ENCODE results near the gene CARMIL1. TPM values are rescaled to one million over a fixed set of nuclear protein-coding genes. Genes with fewer than 3 reads are reported as not detected.
A peak's percentile ranks its signal among the peaks of the same experiment; 100 is the strongest.

Gene CARMIL1
- total RNA-seq, 2 donors from 2014 or later, result 3.8 to 7.6 TPM

GRCh38 chr6:25346064-25346463 is 66.9 kb downstream of the CARMIL1 start:
- Mint-ChIP-seq H3K4me1 (no peaks in the 10 kb centered on the region), H3K36me3 (ENCODE audit: low read depth) (no peaks in the 10 kb centered on the region), H3K27ac (no peak overlapping the region), H3K27me3 (no peaks in the 10 kb centered on the region), H3K9me3 (no peaks in the 10 kb centered on the region), H3K4me3 (no peak overlapping the region)
- no peak for ATAC-seq (replicated peaks)

DNA sequence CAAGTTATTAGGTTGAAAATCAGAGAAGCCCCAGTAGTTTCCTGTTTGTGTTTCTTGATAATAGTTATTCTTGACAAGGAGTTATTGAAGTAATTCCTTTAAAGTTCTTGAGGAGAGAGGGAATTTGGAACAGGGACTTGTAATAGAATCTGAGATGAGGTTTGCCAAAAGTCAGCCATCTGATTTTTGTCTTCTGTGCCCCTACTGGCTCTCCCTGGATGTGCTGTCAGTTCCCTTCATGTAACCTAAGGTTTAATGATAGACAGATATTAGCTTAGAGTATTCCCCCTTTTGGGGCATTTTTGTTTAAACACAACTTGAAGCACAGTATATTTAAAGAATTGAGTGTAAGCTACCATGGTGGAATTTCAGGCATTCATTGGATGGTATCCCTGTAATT is 71.4 kb downstream of the CARMIL1 start:
- Mint-ChIP-seq H3K27ac (no peak overlapping the region), H3K4me3 (no peak overlapping the region), H3K27me3 (no peaks in the 10 kb centered on the region), H3K9me3 (no peaks in the 10 kb centered on the region), H3K36me3 (ENCODE audit: low read depth) (no peaks in the 10 kb centered on the region), H3K4me1 (no peaks in the 10 kb centered on the region)
- ATAC-seq (replicated peaks), result no peak

- H3K27ac Mint-ChIP-seq, result no peak overlapping the region
- no peak overlapping the region for H3K4me3 Mint-ChIP-seq
- no peaks in the 10 kb centered on the region for H3K27me3 Mint-ChIP-seq
- ATAC-seq (replicated peaks), result no peak
- no peaks in the 10 kb centered on the region for H3K36me3 Mint-ChIP-seq (ENCODE audit: low read depth)
- no peaks in the 10 kb centered on the region for H3K4me1 Mint-ChIP-seq
- no peaks in the 10 kb centered on the region for H3K9me3 Mint-ChIP-seq
These were observed 72.3 kb downstream of the CARMIL1 start for GRCh38 chr6:25351485-25351884.

GRCh38 chr6:25352285-25352684 is 73.1 kb downstream of the CARMIL1 start:
- Mint-ChIP-seq H3K36me3 (ENCODE audit: low read depth) (no peaks in the 10 kb centered on the region), H3K27me3 (no peaks in the 10 kb centered on the region), H3K4me1 (no peaks in the 10 kb centered on the region), H3K4me3 (no peak overlapping the region), H3K9me3 (no peaks in the 10 kb centered on the region), H3K27ac (no peak overlapping the region)
- no peak for ATAC-seq (replicated peaks)

DNA sequence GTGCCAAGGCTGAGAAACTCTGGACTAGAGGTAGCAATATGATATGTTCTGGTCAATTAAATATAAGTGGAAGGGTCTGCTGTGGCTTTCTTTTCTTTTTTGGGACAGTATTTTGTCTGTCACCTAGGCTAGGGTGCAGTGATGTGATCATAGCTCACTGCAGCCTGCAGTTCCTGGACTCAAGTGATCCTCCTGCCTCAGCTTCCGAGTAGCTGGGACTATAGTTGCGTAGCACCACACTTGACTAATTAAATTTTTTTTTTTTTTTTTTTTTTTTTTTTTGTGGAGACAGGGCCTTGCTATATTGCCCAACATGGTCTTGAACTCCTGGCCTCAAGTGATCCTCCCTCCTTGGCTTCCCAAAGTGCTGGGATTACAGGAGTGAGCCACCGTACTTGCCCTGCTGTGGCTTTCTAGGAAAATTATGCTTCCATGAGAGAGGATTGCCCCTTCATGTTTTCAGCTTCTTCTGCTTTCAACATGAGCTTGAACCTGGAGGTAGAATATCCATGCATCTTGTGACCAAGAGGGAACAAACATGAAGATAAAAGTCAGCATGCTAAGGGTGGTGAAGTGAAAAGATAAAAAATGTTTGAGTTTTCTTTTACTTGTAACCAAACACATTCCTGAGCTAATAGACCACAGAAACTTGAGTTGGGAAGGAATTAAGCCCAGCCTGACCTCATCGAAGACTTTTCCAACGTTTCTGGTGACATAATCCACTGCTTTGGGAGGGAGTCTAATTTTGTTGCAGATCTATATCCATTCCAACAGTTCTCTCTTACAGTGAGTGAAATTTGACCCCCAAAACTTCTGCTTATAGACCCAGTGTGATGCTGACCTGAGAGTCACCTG is 75.1 kb downstream of the CARMIL1 start:
- no peak for ATAC-seq (replicated peaks)
- H3K9me3 Mint-ChIP-seq, result no peaks in the 10 kb centered on the region
- no peaks in the 10 kb centered on the region for H3K27me3 Mint-ChIP-seq
- peaks cover 3% of the 10 kb centered on the region for H3K4me1 Mint-ChIP-seq
- H3K27ac Mint-ChIP-seq, result no peak overlapping the region
- no peaks in the 10 kb centered on the region for H3K36me3 Mint-ChIP-seq (ENCODE audit: low read depth)
- no peak overlapping the region for H3K4me3 Mint-ChIP-seq

- no peak for ATAC-seq (replicated peaks)
- Mint-ChIP-seq H3K4me1 (peaks cover 5% of the 10 kb centered on the region), H3K27ac (no peak overlapping the region), H3K4me3 (no peak overlapping the region), H3K9me3 (no peaks in the 10 kb centered on the region), H3K27me3 (no peaks in the 10 kb centered on the region), H3K36me3 (ENCODE audit: low read depth) (no peaks in the 10 kb centered on the region)
These were observed 80.2 kb downstream of the CARMIL1 start for GRCh38 chr6:25359191-25359861.

DNA sequence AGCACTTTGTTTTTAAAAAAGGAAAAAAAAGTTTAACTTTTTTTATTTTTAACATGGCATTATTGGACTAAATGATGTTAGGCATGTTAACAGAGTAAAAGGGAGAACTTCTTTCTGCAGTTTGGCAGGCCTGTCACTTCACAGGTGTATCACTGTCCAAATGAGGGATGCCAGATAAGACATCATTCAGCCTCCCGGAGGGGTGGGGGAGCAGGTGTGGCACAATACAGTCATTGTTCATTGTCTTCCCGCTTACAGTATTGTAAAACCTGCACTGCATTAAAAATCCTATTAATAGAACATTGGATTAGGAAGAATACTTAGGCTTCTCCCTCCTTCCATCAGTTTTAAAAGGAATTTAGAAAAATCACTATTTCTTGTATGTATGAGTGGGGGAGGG is 80.7 kb downstream of the CARMIL1 start:
- H3K36me3 Mint-ChIP-seq (ENCODE audit: low read depth), result no peaks in the 10 kb centered on the region
- H3K4me1 Mint-ChIP-seq, result peaks cover 5% of the 10 kb centered on the region
- H3K27ac Mint-ChIP-seq, result no peak overlapping the region
- no peaks in the 10 kb centered on the region for H3K27me3 Mint-ChIP-seq
- ATAC-seq (replicated peaks), result no peak
- H3K4me3 Mint-ChIP-seq, result no peak overlapping the region
- no peaks in the 10 kb centered on the region for H3K9me3 Mint-ChIP-seq

- Mint-ChIP-seq H3K4me1 (peaks cover 5% of the 10 kb centered on the region), H3K27ac (no peak overlapping the region), H3K9me3 (no peaks in the 10 kb centered on the region), H3K4me3 (no peak overlapping the region), H3K36me3 (ENCODE audit: low read depth) (no peaks in the 10 kb centered on the region), H3K27me3 (no peaks in the 10 kb centered on the region)
- no peak for ATAC-seq (replicated peaks)
These were observed 81.4 kb downstream of the CARMIL1 start for GRCh38 chr6:25360621-25361020.

GRCh38 chr6:25363427-25363826 is 84.3 kb downstream of the CARMIL1 start:
- ATAC-seq (replicated peaks), result no peak
- no peak overlapping the region for H3K4me3 Mint-ChIP-seq
- no peaks in the 10 kb centered on the region for H3K27me3 Mint-ChIP-seq
- H3K4me1 Mint-ChIP-seq, result peaks cover 23% of the 10 kb centered on the region
- no peaks in the 10 kb centered on the region for H3K9me3 Mint-ChIP-seq
- peak overlapping the region; percentile 18 for H3K27ac Mint-ChIP-seq
- H3K36me3 Mint-ChIP-seq (ENCODE audit: low read depth), result no peaks in the 10 kb centered on the region

DNA sequence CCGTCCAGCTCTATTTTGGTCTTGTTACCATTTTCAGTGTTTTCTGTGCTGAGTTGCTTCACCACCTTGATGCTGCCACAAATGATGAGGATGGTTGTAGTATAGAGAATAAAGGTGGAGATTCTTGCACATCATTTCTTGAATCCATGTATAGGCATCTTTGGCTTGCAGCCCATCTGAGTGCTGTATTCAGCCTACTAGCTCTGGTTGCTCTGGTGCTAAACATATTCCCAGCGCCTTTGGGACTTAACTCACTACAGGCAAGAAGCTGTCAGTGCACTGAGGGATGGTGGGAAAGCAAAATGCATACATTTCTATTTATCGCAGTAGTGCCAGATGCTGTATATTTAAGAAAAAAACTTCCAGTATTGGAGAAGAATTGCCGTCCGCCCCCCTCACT is 86.0 kb downstream of the CARMIL1 start:
- H3K4me3 Mint-ChIP-seq, result no peak overlapping the region
- no peaks in the 10 kb centered on the region for H3K9me3 Mint-ChIP-seq
- no peaks in the 10 kb centered on the region for H3K36me3 Mint-ChIP-seq (ENCODE audit: low read depth)
- ATAC-seq (replicated peaks), result no peak
- H3K27ac Mint-ChIP-seq, result no peak overlapping the region
- H3K27me3 Mint-ChIP-seq, result no peaks in the 10 kb centered on the region
- peaks cover 26% of the 10 kb centered on the region for H3K4me1 Mint-ChIP-seq

- Mint-ChIP-seq H3K4me1 (peaks cover 38% of the 10 kb centered on the region), H3K27ac (peak overlapping the region; percentile 74), H3K4me3 (peak overlapping the region; percentile 69)
These were observed 87.8 kb downstream of the CARMIL1 start for GRCh38 chr6:25366903-25367545.

DNA sequence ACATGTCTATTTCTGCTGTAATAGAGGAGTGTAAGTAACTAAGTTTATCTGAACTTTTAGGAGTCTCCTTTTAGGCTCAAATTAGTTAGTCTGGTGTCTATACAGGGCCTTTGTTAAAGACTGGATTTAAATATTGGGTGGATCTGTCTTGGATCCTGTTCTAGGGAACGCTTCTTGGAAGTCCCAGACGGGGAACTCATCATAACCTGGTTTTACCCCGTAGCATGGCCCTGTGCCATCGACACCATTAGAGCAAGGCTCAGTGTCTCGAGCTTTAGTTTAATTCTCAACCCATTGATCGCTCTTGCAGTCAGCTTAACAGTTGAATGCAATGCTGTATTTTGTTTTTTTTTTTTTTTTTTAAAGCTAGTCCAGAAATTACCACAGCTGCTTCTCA is 89.9 kb downstream of the CARMIL1 start:
- no peak for ATAC-seq (replicated peaks)
- H3K4me3 Mint-ChIP-seq, result peak overlapping the region; percentile 69
- H3K27me3 Mint-ChIP-seq, result no peaks in the 10 kb centered on the region
- no peaks in the 10 kb centered on the region for H3K36me3 Mint-ChIP-seq (ENCODE audit: low read depth)
- H3K27ac Mint-ChIP-seq, result peak overlapping the region; percentile 39
- no peaks in the 10 kb centered on the region for H3K9me3 Mint-ChIP-seq
- peaks cover 41% of the 10 kb centered on the region for H3K4me1 Mint-ChIP-seq

More at GRCh38 chr6:25366903-25367545, 87.8 kb downstream of the CARMIL1 start:
- Mint-ChIP-seq H3K9me3 (no peaks in the 10 kb centered on the region), H3K27me3 (no peaks in the 10 kb centered on the region), H3K36me3 (ENCODE audit: low read depth) (no peaks in the 10 kb centered on the region)
- peak; percentile 22 for ATAC-seq (replicated peaks)

DNA sequence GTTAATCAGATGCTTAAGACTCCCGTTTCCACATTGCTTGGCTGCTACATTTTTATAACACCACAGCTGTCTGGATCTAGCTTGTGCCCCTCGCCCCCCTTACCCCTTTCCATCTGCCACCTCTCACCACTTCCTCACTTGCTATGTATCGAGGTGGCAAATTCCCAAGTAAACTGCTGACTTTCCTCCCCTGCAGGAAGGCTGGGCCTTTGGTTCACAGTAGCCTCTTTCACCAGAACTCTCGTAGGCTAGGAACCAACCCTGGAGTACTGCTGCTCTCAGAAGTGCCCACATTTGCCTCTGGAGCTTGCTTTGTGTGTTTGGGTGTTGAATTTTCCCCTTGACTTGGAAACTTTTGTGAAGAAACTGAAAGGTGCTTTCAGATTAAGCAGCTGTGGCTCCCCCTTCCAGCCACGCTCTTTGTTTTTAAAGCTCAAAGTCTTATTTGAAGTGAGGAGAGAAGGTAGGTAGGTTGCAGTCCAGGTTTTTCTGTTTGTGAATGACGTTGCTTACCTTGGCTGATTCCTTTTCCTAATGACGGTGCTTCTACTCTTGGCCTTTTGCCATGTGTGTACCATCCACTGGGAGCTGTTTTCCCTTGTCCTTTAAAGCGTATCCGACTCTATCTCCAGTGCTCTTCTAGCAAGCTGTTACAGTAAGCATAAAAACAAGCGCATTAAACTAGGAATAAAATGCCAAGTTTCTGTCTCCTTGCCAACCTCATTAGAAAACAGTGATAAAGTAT is 90.4 kb downstream of the CARMIL1 start:
- peak; percentile 30 for ATAC-seq (replicated peaks)
- Mint-ChIP-seq H3K9me3 (no peaks in the 10 kb centered on the region), H3K36me3 (ENCODE audit: low read depth) (no peaks in the 10 kb centered on the region), H3K4me3 (peak overlapping the region; percentile 69), H3K4me1 (peaks cover 41% of the 10 kb centered on the region), H3K27ac (peak overlapping the region; percentile 39), H3K27me3 (no peaks in the 10 kb centered on the region)

All from activated T-helper 17 cell treated with anti-CD3 and anti-CD28 coated beads, Interleukin-2, amount 50 U/mL, for 72 hours (primary cell).